ENCODE results near the gene MOB3B. TPM values are rescaled to one million over a fixed set of nuclear protein-coding genes. Genes with fewer than 3 reads are reported as not detected.

Gene MOB3B
- total and polyA plus RNA-seq, 2 of the 13 experiments (the other 11 are each of a cell fraction or from before 2014, with no cell fraction given) = 0.03 to 0.09 TPM

DNA sequence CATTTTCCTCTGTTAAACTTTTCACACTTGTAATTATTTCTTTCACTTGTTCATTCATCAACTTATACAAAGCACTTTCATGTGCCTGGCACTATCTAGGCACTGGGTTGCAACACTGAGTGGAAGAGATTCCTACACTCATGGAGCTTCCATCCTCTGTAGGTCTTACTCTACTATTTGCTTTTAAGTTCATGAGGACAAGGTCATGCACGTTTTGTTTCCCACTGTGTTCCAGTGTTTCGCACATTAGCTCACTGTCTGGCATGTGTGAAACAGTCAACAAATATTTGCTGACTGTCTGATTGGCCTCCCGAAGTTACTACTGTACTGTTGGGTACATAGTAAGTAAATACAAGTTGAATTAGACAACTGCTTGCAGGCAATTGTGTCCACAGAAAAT is 93.4 kb downstream of the MOB3B start (continued):
- TF ChIP-seq, protein P1, sequence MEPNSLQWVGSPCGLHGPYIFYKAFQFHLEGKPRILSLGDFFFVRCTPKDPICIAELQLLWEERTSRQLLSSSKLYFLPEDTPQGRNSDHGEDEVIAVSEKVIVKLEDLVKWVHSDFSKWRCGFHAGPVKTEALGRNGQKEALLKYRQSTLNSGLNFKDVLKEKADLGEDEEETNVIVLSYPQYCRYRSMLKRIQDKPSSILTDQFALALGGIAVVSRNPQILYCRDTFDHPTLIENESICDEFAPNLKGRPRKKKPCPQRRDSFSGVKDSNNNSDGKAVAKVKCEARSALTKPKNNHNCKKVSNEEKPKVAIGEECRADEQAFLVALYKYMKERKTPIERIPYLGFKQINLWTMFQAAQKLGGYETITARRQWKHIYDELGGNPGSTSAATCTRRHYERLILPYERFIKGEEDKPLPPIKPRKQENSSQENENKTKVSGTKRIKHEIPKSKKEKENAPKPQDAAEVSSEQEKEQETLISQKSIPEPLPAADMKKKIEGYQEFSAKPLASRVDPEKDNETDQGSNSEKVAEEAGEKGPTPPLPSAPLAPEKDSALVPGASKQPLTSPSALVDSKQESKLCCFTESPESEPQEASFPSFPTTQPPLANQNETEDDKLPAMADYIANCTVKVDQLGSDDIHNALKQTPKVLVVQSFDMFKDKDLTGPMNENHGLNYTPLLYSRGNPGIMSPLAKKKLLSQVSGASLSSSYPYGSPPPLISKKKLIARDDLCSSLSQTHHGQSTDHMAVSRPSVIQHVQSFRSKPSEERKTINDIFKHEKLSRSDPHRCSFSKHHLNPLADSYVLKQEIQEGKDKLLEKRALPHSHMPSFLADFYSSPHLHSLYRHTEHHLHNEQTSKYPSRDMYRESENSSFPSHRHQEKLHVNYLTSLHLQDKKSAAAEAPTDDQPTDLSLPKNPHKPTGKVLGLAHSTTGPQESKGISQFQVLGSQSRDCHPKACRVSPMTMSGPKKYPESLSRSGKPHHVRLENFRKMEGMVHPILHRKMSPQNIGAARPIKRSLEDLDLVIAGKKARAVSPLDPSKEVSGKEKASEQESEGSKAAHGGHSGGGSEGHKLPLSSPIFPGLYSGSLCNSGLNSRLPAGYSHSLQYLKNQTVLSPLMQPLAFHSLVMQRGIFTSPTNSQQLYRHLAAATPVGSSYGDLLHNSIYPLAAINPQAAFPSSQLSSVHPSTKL (CRISPR knock-in tag; IDR thresholded peaks at IDR 0.05) = peak; percentile 98
- TF ChIP-seq KLF11 (CRISPR knock-in tag; IDR thresholded peaks at IDR 0.05) (0 out of 2 replicates have a peak, but pooled peaks have one; percentile 47), ZNF878 (CRISPR knock-in tag; IDR thresholded peaks at IDR 0.05) (peak; percentile 82), TEAD3 (CRISPR knock-in tag; optimal IDR thresholded peaks at IDR 0.05; ENCODE audit: borderline replicate concordance) (peak; percentile 88), ZSCAN22 (CRISPR knock-in tag; IDR thresholded peaks at IDR 0.05) (no peak), ZNF432 (CRISPR knock-in tag; IDR thresholded peaks at IDR 0.05; ENCODE audit: borderline replicate concordance) (no peak), ATF7-NPFF (CRISPR knock-in tag; IDR thresholded peaks at IDR 0.05; ENCODE audit: low read depth) (0 out of 2 replicates have a peak, but pooled peaks have one; percentile 28), SRSF1 (optimal IDR thresholded peaks at IDR 0.05; ENCODE audit: low read depth, low read length) (no peak), PAX8 (CRISPR knock-in tag; IDR thresholded peaks at IDR 0.05; ENCODE audit: borderline replicate concordance) (no peak), IRX3 (CRISPR knock-in tag; IDR thresholded peaks at IDR 0.05; ENCODE audit: borderline replicate concordance, low read depth) (peak; percentile 83; the same call in 1 of the 2 replicates), REL (CRISPR knock-in tag; conservative IDR thresholded peaks at IDR 0.05) (no peak), SRSF4 (IDR thresholded peaks at IDR 0.05; ENCODE audit: low read depth, low read length, poor library complexity, severe bottlenecking) (no peak), TCF7L2 (IDR thresholded peaks at IDR 0.05; ENCODE audit: low read depth, low read length) (no peak), ZNF124 (CRISPR knock-in tag; IDR thresholded peaks at IDR 0.05) (0 out of 2 replicates have a peak, but pooled peaks have one; percentile 40)
- TF ChIP-seq, protein P2, sequence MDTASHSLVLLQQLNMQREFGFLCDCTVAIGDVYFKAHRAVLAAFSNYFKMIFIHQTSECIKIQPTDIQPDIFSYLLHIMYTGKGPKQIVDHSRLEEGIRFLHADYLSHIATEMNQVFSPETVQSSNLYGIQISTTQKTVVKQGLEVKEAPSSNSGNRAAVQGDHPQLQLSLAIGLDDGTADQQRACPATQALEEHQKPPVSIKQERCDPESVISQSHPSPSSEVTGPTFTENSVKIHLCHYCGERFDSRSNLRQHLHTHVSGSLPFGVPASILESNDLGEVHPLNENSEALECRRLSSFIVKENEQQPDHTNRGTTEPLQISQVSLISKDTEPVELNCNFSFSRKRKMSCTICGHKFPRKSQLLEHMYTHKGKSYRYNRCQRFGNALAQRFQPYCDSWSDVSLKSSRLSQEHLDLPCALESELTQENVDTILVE (CRISPR knock-in tag; IDR thresholded peaks at IDR 0.05) = peak; percentile 81
- TF ChIP-seq, protein P3, sequence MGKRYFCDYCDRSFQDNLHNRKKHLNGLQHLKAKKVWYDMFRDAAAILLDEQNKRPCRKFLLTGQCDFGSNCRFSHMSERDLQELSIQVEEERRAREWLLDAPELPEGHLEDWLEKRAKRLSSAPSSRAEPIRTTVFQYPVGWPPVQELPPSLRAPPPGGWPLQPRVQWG (CRISPR knock-in tag; IDR thresholded peaks at IDR 0.05; ENCODE audit: borderline replicate concordance, low read depth) = no peak
- TF ChIP-seq, protein P4, sequence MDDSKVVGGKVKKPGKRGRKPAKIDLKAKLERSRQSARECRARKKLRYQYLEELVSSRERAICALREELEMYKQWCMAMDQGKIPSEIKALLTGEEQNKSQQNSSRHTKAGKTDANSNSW (CRISPR knock-in tag; IDR thresholded peaks at IDR 0.05; ENCODE audit: borderline replicate concordance) = no peak
- TF ChIP-seq, protein P5, sequence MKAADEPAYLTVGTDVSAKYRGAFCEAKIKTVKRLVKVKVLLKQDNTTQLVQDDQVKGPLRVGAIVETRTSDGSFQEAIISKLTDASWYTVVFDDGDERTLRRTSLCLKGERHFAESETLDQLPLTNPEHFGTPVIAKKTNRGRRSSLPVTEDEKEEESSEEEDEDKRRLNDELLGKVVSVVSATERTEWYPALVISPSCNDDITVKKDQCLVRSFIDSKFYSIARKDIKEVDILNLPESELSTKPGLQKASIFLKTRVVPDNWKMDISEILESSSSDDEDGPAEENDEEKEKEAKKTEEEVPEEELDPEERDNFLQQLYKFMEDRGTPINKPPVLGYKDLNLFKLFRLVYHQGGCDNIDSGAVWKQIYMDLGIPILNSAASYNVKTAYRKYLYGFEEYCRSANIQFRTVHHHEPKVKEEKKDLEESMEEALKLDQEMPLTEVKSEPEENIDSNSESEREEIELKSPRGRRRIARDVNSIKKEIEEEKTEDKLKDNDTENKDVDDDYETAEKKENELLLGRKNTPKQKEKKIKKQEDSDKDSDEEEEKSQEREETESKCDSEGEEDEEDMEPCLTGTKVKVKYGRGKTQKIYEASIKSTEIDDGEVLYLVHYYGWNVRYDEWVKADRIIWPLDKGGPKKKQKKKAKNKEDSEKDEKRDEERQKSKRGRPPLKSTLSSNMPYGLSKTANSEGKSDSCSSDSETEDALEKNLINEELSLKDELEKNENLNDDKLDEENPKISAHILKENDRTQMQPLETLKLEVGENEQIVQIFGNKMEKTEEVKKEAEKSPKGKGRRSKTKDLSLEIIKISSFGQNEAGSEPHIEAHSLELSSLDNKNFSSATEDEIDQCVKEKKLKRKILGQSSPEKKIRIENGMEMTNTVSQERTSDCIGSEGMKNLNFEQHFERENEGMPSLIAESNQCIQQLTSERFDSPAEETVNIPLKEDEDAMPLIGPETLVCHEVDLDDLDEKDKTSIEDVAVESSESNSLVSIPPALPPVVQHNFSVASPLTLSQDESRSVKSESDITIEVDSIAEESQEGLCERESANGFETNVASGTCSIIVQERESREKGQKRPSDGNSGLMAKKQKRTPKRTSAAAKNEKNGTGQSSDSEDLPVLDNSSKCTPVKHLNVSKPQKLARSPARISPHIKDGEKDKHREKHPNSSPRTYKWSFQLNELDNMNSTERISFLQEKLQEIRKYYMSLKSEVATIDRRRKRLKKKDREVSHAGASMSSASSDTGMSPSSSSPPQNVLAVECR (CRISPR knock-in tag; IDR thresholded peaks at IDR 0.05; ENCODE audit: borderline replicate concordance) = peak; percentile 26; the same call in 1 of the 2 replicates

All from HepG2 (cell line).